H1 (cell line): ENCODE results near the gene RALGAPB. TPM values are rescaled to one million over a fixed set of nuclear protein-coding genes. Genes with fewer than 3 reads are reported as not detected.

Experiments used
- CTCF ChIA-PET: fragments of 300-600 bp; sonication (Branson Sonifier 250); formaldehyde crosslinking; loops from one replicate; lab custom pipeline; 2021; ENCODE audit not compliant: partially characterized antibody; lab: Charles Lee
- POLR2A ChIA-PET: fragments of 300-600 bp; sonication (Branson Sonifier 250); formaldehyde crosslinking; loops from one replicate; lab custom pipeline; 2021; ENCODE audit warnings: inconsistent platforms; ENCODE audit not compliant: partially characterized antibody; lab: Charles Lee
- DNase-seq, 2 experiments: peaks; one replicate each; pipeline versions ENCODE4 v3.0.0 to v3.0.0-alpha.2; 2010 to 2022; ENCODE audit warnings: low spot score in 2 of 2, low read depth in 1 of 2, mixed read lengths in 1 of 2
- FAIRE-seq: peaks from 2 replicates; lab custom pipeline; 2011; peaks lifted over from hg19 to GRCh38; lab: Jason Lieb, UNC
- H2AFZ ChIP-seq: 2 replicates; pipeline ENCODE4 v1.8.1; 2012; ENCODE audit warnings: low read length, inconsistent platforms
- H2AK5ac ChIP-seq: 2 replicates; pipeline ENCODE4 v1.6.1; 2013; ENCODE audit warnings: low read depth, low read length
- H2BK120ac ChIP-seq: replicated peaks from 2 replicates; pipeline ENCODE3; 2013; ENCODE audit warnings: low read depth, low read length, inconsistent platforms
- H2BK12ac ChIP-seq: 2 replicates; pipeline ENCODE4 v1.6.1; 2013; ENCODE audit warnings: low read depth, low read length
- H2BK15ac ChIP-seq: 2 replicates; pipeline ENCODE4 v1.6.1; 2013; ENCODE audit warnings: low read length
- H2BK20ac ChIP-seq: 2 replicates; pipeline ENCODE4 v1.6.1; 2013; ENCODE audit warnings: low read length
- H2BK5ac ChIP-seq: 2 replicates; pipeline ENCODE4 v1.6.1; 2013; ENCODE audit warnings: low read depth, low read length
- H3K14ac ChIP-seq: 2 replicates; pipeline ENCODE4 v1.6.1; 2013; ENCODE audit warnings: inconsistent platforms; ENCODE audit not compliant: insufficient read length
- H3K18ac ChIP-seq: 2 replicates; pipeline ENCODE4 v1.6.1; 2013; ENCODE audit warnings: low read length; ENCODE audit errors: extremely low read depth
- H3K23ac ChIP-seq: 2 replicates; pipeline ENCODE4 v1.6.1; 2013; ENCODE audit warnings: inconsistent platforms; ENCODE audit not compliant: insufficient read length
- H3K23me2 ChIP-seq: 2 replicates; pipeline ENCODE4 v1.6.1; 2013; ENCODE audit warnings: low read depth, low read length
- H3K27ac ChIP-seq: 2 replicates; pipeline ENCODE4 v1.6.1; 2011; ENCODE audit warnings: low read depth, low read length, inconsistent platforms
- H3K27me3 ChIP-seq, 4 experiments: replicated peaks in 1 of 4; 1 replicate in 1 of 4; 2 replicates in 3 of 4; pipeline versions ENCODE4 v1.6.1 to v1.8.1; 2011 to 2013; ENCODE audit warnings: low read length in 3 of 4, mild to moderate bottlenecking in 3 of 4, inconsistent platforms in 2 of 4, mixed read lengths in 2 of 4, moderate library complexity in 1 of 4; ENCODE audit not compliant: control insufficient read depth in 3 of 4, insufficient read depth in 3 of 4; ENCODE audit errors: extremely low read depth in 1 of 4
- H3K36me3 ChIP-seq, 4 experiments: 2 replicates each; pipeline versions ENCODE4 v1.6.1 to v1.8.1; 2011 to 2013; ENCODE audit warnings: mild to moderate bottlenecking in 4 of 4, low read length in 3 of 4, moderate library complexity in 2 of 4, control low read depth in 1 of 4, inconsistent platforms in 1 of 4; ENCODE audit not compliant: insufficient read depth in 4 of 4, control insufficient read depth in 2 of 4
- H3K4ac ChIP-seq: replicated peaks from 2 replicates; pipeline ENCODE3; 2013; ENCODE audit warnings: low read length, low read depth, mixed read lengths, inconsistent platforms; ENCODE audit not compliant: insufficient read length
- H3K4me1 ChIP-seq, 4 experiments: replicated peaks in 1 of 4; 1 replicate in 1 of 4; 2 replicates in 3 of 4; pipeline versions ENCODE4 v1.6.1 to v1.8.1; 2011 to 2013; ENCODE audit warnings: low read length in 3 of 4, inconsistent platforms in 2 of 4, mixed read lengths in 1 of 4; ENCODE audit not compliant: insufficient read depth in 4 of 4, control insufficient read depth in 3 of 4
- H3K4me2 ChIP-seq, 2 experiments: 2 replicates each; pipeline versions ENCODE4 v1.6.1 to v1.8.1; 2011 to 2013; ENCODE audit warnings: low read depth in 2 of 2, low read length in 2 of 2, control low read depth in 1 of 2, inconsistent platforms in 1 of 2, mild to moderate bottlenecking in 1 of 2; ENCODE audit not compliant: insufficient read depth in 1 of 2
- H3K4me3 ChIP-seq, 4 experiments: fragments of 200-600, 300-600 bp in 1 of 4; sonication (generic), shearing (Covaris generic), sonication (Bioruptor Twin) in 1 of 4; 2 replicates each; pipeline versions ENCODE4 v1.5.1 to v1.8.1; 2011 to 2016; ENCODE audit warnings: low read length in 4 of 4, low read depth in 3 of 4, control low read depth in 2 of 4, inconsistent platforms in 2 of 4, mild to moderate bottlenecking in 2 of 4, mixed read lengths in 1 of 4, moderate library complexity in 1 of 4; ENCODE audit not compliant: insufficient read depth in 2 of 4; ENCODE audit errors: extremely low read depth in 1 of 4
- H3K56ac ChIP-seq: replicated peaks from 2 replicates; pipeline ENCODE3; 2013; ENCODE audit warnings: low read depth, mild to moderate bottlenecking, mixed read lengths, low read length, inconsistent platforms; ENCODE audit not compliant: insufficient read length
- H3K79me1 ChIP-seq: 2 replicates; pipeline ENCODE4 v1.6.1; 2013; ENCODE audit warnings: low read depth, low read length, control low read depth
- H3K79me2 ChIP-seq, 2 experiments: 2 replicates each; pipeline versions ENCODE4 v1.6.1 to v1.8.1; 2012 to 2013; ENCODE audit warnings: low read length in 2 of 2, mild to moderate bottlenecking in 2 of 2, inconsistent platforms in 1 of 2; ENCODE audit not compliant: insufficient read depth in 2 of 2, control insufficient read depth in 1 of 2
- H3K9ac ChIP-seq, 4 experiments: replicated peaks in 1 of 4; 1 replicate in 1 of 4; 2 replicates in 3 of 4; pipeline versions ENCODE4 v1.6.1 to v1.8.1; 2011 to 2013; ENCODE audit warnings: low read depth in 3 of 4, low read length in 3 of 4, control low read depth in 2 of 4, mild to moderate bottlenecking in 2 of 4, moderate library complexity in 2 of 4, inconsistent platforms in 1 of 4; ENCODE audit errors: extremely low read depth in 1 of 4
- H3K9me3 ChIP-seq, 2 experiments: 2 replicates each; pipeline versions ENCODE4 v1.6.1 to v1.8.1; 2012 to 2013; ENCODE audit warnings: mild to moderate bottlenecking in 2 of 2, moderate library complexity in 2 of 2, control low read depth in 1 of 2, inconsistent platforms in 1 of 2, low read depth in 1 of 2, low read length in 1 of 2, mixed read lengths in 1 of 2; ENCODE audit not compliant: insufficient read depth in 2 of 2
- H4K20me1 ChIP-seq, 2 experiments: replicated peaks in 1 of 2; 2 replicates each; pipeline versions ENCODE3 to v1.8.1; 2011 to 2013; ENCODE audit warnings: inconsistent platforms in 2 of 2, low read length in 2 of 2, mild to moderate bottlenecking in 1 of 2; ENCODE audit not compliant: insufficient read depth in 2 of 2, control insufficient read depth in 1 of 2
- H4K5ac ChIP-seq: 2 replicates; pipeline ENCODE4 v1.6.1; 2013; ENCODE audit warnings: low read length, low read depth, mixed read lengths, inconsistent platforms; ENCODE audit not compliant: insufficient read length
- H4K8ac ChIP-seq: 2 replicates; pipeline ENCODE4 v1.8.0; 2013; ENCODE audit warnings: mild to moderate bottlenecking, moderate library complexity, low read length, inconsistent platforms; ENCODE audit not compliant: insufficient read depth; ENCODE audit errors: extremely low read depth
- H4K91ac ChIP-seq: replicated peaks from 2 replicates; pipeline ENCODE3; 2013; ENCODE audit warnings: low read length, mixed read lengths, inconsistent platforms; ENCODE audit not compliant: insufficient read length
- CTBP2 ChIP-seq: IDR thresholded peaks from 2 replicates; pipeline ENCODE4 v1.7.0; 2011; ENCODE audit warnings: borderline replicate concordance, mild to moderate bottlenecking, moderate library complexity, mixed read lengths, low read length; ENCODE audit not compliant: insufficient read depth, insufficient read length
- EGR1 ChIP-seq: IDR thresholded peaks from 2 replicates; pipeline ENCODE4 v1.6.1; 2011; ENCODE audit warnings: low read depth, low read length, borderline replicate concordance
- JUND ChIP-seq: IDR thresholded peaks from 2 replicates; pipeline ENCODE4 v1.6.1; 2011; ENCODE audit warnings: mild to moderate bottlenecking, improper control_type of control experiment, low read length
- KDM4A ChIP-seq: IDR thresholded peaks from one replicate; pipeline ENCODE4 v1.7.1; 2012; ENCODE audit warnings: low read depth, mild to moderate bottlenecking, moderate library complexity, low read length, inconsistent platforms; ENCODE audit not compliant: severe bottlenecking
- NANOG ChIP-seq: IDR thresholded peaks from 2 replicates; pipeline ENCODE4 v1.6.1; 2011; ENCODE audit warnings: low read length, low read depth, mild to moderate bottlenecking, inconsistent platforms; ENCODE audit not compliant: insufficient read depth, poor library complexity, severe bottlenecking
- POLR2A ChIP-seq, 2 experiments: IDR thresholded peaks; 1 replicate in 1 of 2; 2 replicates in 1 of 2; pipeline ENCODE4 v1.6.1; 2011; ENCODE audit warnings: low read depth in 2 of 2, low read length in 2 of 2, mild to moderate bottlenecking in 2 of 2; ENCODE audit errors: control extremely low read depth in 1 of 2
- SAP30 ChIP-seq: fragments of 300-600 bp; sonication (generic); IDR thresholded peaks from 2 replicates; pipeline ENCODE4 v1.7.1; 2012; ENCODE audit warnings: low read length, moderate library complexity, mild to moderate bottlenecking, inconsistent platforms; ENCODE audit not compliant: insufficient read depth, insufficient replicate concordance
- WGBS, 2 experiments: shearing (Covaris generic) in 1 of 2; methylation state at CpG; one replicate each; pipeline versions ENCODE4 v1.1.6 to v1.1.7; 2013 to 2015; ENCODE audit warnings: low lambda C conversion rate in 2 of 2, mixed read lengths in 2 of 2, inconsistent platforms in 1 of 2, low coverage in 1 of 2, missing lambda C conversion rate in 1 of 2; ENCODE audit not compliant: insufficient replicate concordance in 2 of 2, insufficient coverage in 1 of 2, insufficient read length in 1 of 2; ENCODE audit errors: extremely low coverage in 1 of 2, missing lambda C conversion rate in 1 of 2; 5-methylcytosine and 5-hydroxymethylcytosine counted together
- polyA plus RNA-seq, 7 experiments: library from polyadenylated mRNA; depleted of rRNA in 3 of 7; stranded (reverse) in 5 of 7; unstranded in 2 of 7; fragments of >200 nt in 5 of 7; fragments of 200-250 nt in 2 of 7; gene quantifications; 1 replicate in 5 of 7; 2 replicates in 1 of 7; 4 replicates in 1 of 7; pipeline versions ENCODE4 v1.2.1 to v1.2.3, GENCODE V29; 2011 to 2013; ENCODE audit warnings: missing spikeins in 2 of 7, mixed read lengths in 2 of 7
- total RNA-seq: library from RNA; stranded (reverse); fragmentation: NEBNext Ultra II Directional; extraction: Animal tissue kit (Norgen Biotek cat#: 25700); gene quantifications from 2 replicates; pipeline ENCODE4 v1.2.1, GENCODE V29; 2021
- TF ChIP-seq, protein P1 (sequence below): IDR thresholded peaks from 2 replicates; pipeline ENCODE4 v1.6.1; 2012; ENCODE audit warnings: inconsistent platforms
- TF ChIP-seq, protein P2 (sequence below): IDR thresholded peaks from 2 replicates; pipeline ENCODE4 v1.6.1; 2011; ENCODE audit warnings: low read depth, mild to moderate bottlenecking, low read length; ENCODE audit not compliant: insufficient read depth

RALGAPB gene
- total and polyA plus RNA-seq, 2 of the 8 experiments (the other 6 are each of a cell fraction or from before 2014, with no cell fraction given), result 10.6 to 35.1 TPM

DNA sequence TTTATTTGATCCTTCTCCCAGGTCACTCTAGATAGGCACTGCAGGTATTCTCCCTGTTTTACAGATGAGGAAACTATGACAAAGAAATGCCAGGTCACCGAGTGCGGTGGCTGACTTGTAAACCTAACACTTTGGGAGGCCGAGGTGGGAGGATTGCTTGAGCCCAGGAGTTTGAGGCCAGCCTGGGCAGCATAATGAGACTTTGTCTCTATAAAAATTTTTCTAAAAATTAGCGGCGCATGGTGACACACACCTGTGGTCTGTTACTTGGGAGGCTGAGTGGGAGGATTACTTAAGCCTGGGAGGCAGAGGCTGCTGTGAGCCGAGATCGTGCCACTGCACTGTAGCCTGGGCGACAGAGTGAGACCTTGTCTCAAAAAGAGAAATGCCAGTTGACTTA, 5.1 kb downstream of the RALGAPB start:
- no peak overlapping the region for H3K4me3 ChIP-seq
- H3K79me1 ChIP-seq, result peaks cover 13% of the 10 kb centered on the region; the same call in 1 of the 2 replicates
- no peak overlapping the region for H4K91ac ChIP-seq
- H4K5ac ChIP-seq, result no peak overlapping the region
- no peak overlapping the region for H3K9ac ChIP-seq
- H3K23me2 ChIP-seq, result peaks cover 4% of the 10 kb centered on the region
- DNase-seq, result no peak
- peaks cover 0 to 6% (median 0%) of the 10 kb centered on the region in 4 experiments; a peak in 3 of 7 replicates for H3K4me1 ChIP-seq
- no peaks in the 10 kb centered on the region for H3K36me3 ChIP-seq
- H3K23ac ChIP-seq, result no peak overlapping the region
- H2BK12ac ChIP-seq, result no peak overlapping the region
- ChIA-PET POLR2A (interaction anchor here (0.6 to 1.6 kb wide), 3 partner anchors 14 to 52 kb away, joined by 3 to 6 read pairs (median 3); partner anchors contain the start of gene SNHG17), CTCF (no interaction called here)
- no peak overlapping the region for H3K4ac ChIP-seq
- WGBS, 2 experiments, result 91% methylated on average over 8 of the region's 8 CpGs; no CpG with 5 or more reads in 1 of the 2 experiments
- H2BK15ac ChIP-seq, result no peak overlapping the region
- H3K79me2 ChIP-seq, result peaks cover 25 to 75% of the 10 kb centered on the region in 2 experiments
- peaks cover 4 to 18% of the 10 kb centered on the region in 2 experiments for H4K20me1 ChIP-seq
- H2BK5ac ChIP-seq, result no peak overlapping the region
- H3K27me3 ChIP-seq, result no peaks in the 10 kb centered on the region; a peak in 1 of 7 replicates
- no peak overlapping the region for H3K18ac ChIP-seq
- H2BK20ac ChIP-seq, result no peak overlapping the region
- H3K4me2 ChIP-seq, result no peak overlapping the region
- no peak overlapping the region for H2BK120ac ChIP-seq
- no peaks in the 10 kb centered on the region for H3K9me3 ChIP-seq
- no peak overlapping the region for H3K56ac ChIP-seq
- no peak overlapping the region for H2AFZ ChIP-seq
- no peak overlapping the region for H4K8ac ChIP-seq
- no peak for FAIRE-seq
- H3K14ac ChIP-seq, result no peak overlapping the region
- H3K27ac ChIP-seq, result no peak overlapping the region
- TF ChIP-seq CTBP2, result no peak
- TF ChIP-seq, protein P1, sequence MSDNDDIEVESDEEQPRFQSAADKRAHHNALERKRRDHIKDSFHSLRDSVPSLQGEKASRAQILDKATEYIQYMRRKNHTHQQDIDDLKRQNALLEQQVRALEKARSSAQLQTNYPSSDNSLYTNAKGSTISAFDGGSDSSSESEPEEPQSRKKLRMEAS, result no peak
- TF ChIP-seq EGR1, result no peak
- no peak for TF ChIP-seq KDM4A
- TF ChIP-seq POLR2A (IDR thresholded peaks at IDR 0.05; ENCODE audit: control extremely low read depth in 1 of 2, low read depth in 2 of 2, low read length in 2 of 2), result no peak
- no peak for TF ChIP-seq SAP30
- no peak for TF ChIP-seq NANOG
- TF ChIP-seq, protein P2, sequence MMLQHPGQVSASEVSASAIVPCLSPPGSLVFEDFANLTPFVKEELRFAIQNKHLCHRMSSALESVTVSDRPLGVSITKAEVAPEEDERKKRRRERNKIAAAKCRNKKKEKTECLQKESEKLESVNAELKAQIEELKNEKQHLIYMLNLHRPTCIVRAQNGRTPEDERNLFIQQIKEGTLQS, result no peak
- TF ChIP-seq JUND, result no peak
- no peak overlapping the region for H2AK5ac ChIP-seq
